ENCODE measurements around the gene INPP5J.
"Not testable (repeated sequence)": the region's sequence is repeated elsewhere in the genome, so short reads cannot be mapped to it uniquely, and the experiment has no call there.

The INPP5J gene

GRCh38 chr22:31122532-31123291 lies at the start of gene INPP5J:
TSS of gene INPP5J (plus strand) at chr22:31122966. CDS start at chr22:31123015, 49 bp downstream.
- FAIRE-seq, result no peak

- not testable (repeated sequence) for FAIRE-seq
These were observed 49.6 kb upstream of the INPP5J start for GRCh38 chr22:31073125-31073524.

- not testable (repeated sequence) for FAIRE-seq
These were observed 49.1 kb upstream of the INPP5J start for GRCh38 chr22:31073545-31074145.

- no peak for FAIRE-seq
These were observed 46.8 kb upstream of the INPP5J start for GRCh38 chr22:31075961-31076360.

GRCh38 chr22:31077681-31078080 lies 45.1 kb upstream of the INPP5J start:
- FAIRE-seq, result no peak

- not testable (repeated sequence) for FAIRE-seq
These were observed 44.4 kb upstream of the INPP5J start for GRCh38 chr22:31078389-31078788.

GRCh38 chr22:31079095-31079642 lies 43.6 kb upstream of the INPP5J start:
- FAIRE-seq, result no peak

GRCh38 chr22:31080164-31080847 lies 42.5 kb upstream of the INPP5J start:
- FAIRE-seq, result no peak

GRCh38 chr22:31080848-31081649 lies 41.7 kb upstream of the INPP5J start, which contains the start of gene SMTN:
TSS of gene SMTN (plus strand) at chr22:31081318. CDS start at chr22:31083259, 1,941 bp downstream.
- FAIRE-seq, result no peak

GRCh38 chr22:31081963-31082605 lies 40.7 kb upstream of the INPP5J start:
- no peak for FAIRE-seq

- FAIRE-seq, result no peak
These were observed 40.0 kb upstream of the INPP5J start for GRCh38 chr22:31082606-31083376.

GRCh38 chr22:31083377-31083768 lies 39.4 kb upstream of the INPP5J start:
- no peak for FAIRE-seq

- FAIRE-seq, result no peak
These were observed 38.6 kb upstream of the INPP5J start for GRCh38 chr22:31083923-31084810.

GRCh38 chr22:31084811-31085492 lies 37.8 kb upstream of the INPP5J start:
- FAIRE-seq, result no peak

GRCh38 chr22:31085493-31085824 lies 37.3 kb upstream of the INPP5J start:
- no peak for FAIRE-seq

GRCh38 chr22:31085928-31086327 lies 36.8 kb upstream of the INPP5J start:
- no peak for FAIRE-seq

- no peak for FAIRE-seq
These were observed 35.9 kb upstream of the INPP5J start for GRCh38 chr22:31086703-31087330.

- FAIRE-seq, result no peak
These were observed 35.0 kb upstream of the INPP5J start for GRCh38 chr22:31087744-31088215.
